ENCODE measurements around the gene ANKRD11. TPM values are rescaled to one million over a fixed set of nuclear protein-coding genes. Genes with fewer than 3 reads are reported as not detected.
A peak's percentile ranks its signal among the peaks of the same experiment; 100 is the strongest.
"Not testable (repeated sequence)": the region's sequence is repeated elsewhere in the genome, so short reads cannot be mapped to it uniquely, and the experiment has no call there.

ANKRD11 gene
- total RNA-seq, 1 donor from 2014 or later, result 63.8 TPM

- intact Hi-C loops (cut with micrococcal nuclease), result no loop called here
- peak overlapping the region; percentile 39 for H3K27ac ChIP-seq (replicated peaks)
These were observed 66.6 kb downstream of the ANKRD11 start for GRCh38 chr16:89423681-89424260.

GRCh38 chr16:89422905-89423630 lies 67.3 kb downstream of the ANKRD11 start:
- intact Hi-C loops (cut with micrococcal nuclease), result no loop called here
- H3K9me3 ChIP-seq (replicated peaks), result no peaks in the 10 kb centered on the region
- DNase-seq, result no peak
- no peaks in the 10 kb centered on the region for H3K36me3 ChIP-seq
- H3K4me1 ChIP-seq, result peaks cover 75% of the 10 kb centered on the region
- no peak overlapping the region for H3K4me3 ChIP-seq
- TF ChIP-seq CTCF (IDR thresholded peaks at IDR 0.05; ENCODE audit: borderline replicate concordance), result no peak
- H3K27me3 ChIP-seq (ENCODE audit: low read depth), result no peaks in the 10 kb centered on the region
- H3K27ac ChIP-seq (replicated peaks), result peak overlapping the region; percentile 39

More at GRCh38 chr16:89423681-89424260, 66.6 kb downstream of the ANKRD11 start:
- H3K4me3 ChIP-seq, result no peak overlapping the region
- no peaks in the 10 kb centered on the region for H3K9me3 ChIP-seq (replicated peaks)
- peak; percentile 4 for DNase-seq
- TF ChIP-seq CTCF (IDR thresholded peaks at IDR 0.05; ENCODE audit: borderline replicate concordance), result no peak
- H3K4me1 ChIP-seq, result peaks cover 68% of the 10 kb centered on the region
- no peaks in the 10 kb centered on the region for H3K27me3 ChIP-seq (ENCODE audit: low read depth)
- no peaks in the 10 kb centered on the region for H3K36me3 ChIP-seq

- no peaks in the 10 kb centered on the region for H3K27me3 ChIP-seq (ENCODE audit: low read depth)
- no peaks in the 10 kb centered on the region for H3K9me3 ChIP-seq (replicated peaks)
- H3K4me1 ChIP-seq, result peaks cover 80% of the 10 kb centered on the region
- no peak for TF ChIP-seq CTCF (IDR thresholded peaks at IDR 0.05; ENCODE audit: borderline replicate concordance)
- H3K27ac ChIP-seq (replicated peaks), result peak overlapping the region; percentile 39
- no peak for DNase-seq
- H3K4me3 ChIP-seq, result no peak overlapping the region
- no peaks in the 10 kb centered on the region for H3K36me3 ChIP-seq
- intact Hi-C loops (cut with micrococcal nuclease), result no loop called here
These were observed 67.8 kb downstream of the ANKRD11 start for GRCh38 chr16:89422527-89422904.

- intact Hi-C loops (cut with micrococcal nuclease); H3K27me3 ChIP-seq (ENCODE audit: low read depth); H3K36me3 ChIP-seq; H3K4me3 ChIP-seq; H3K27ac ChIP-seq (replicated peaks); H3K9me3 ChIP-seq (replicated peaks); DNase-seq: not testable (repeated sequence)
- H3K4me1 ChIP-seq, result peaks cover 92% of the 10 kb centered on the region
These were observed 69.1 kb downstream of the ANKRD11 start for GRCh38 chr16:89421300-89421699.

GRCh38 chr16:89420204-89420603 lies 70.2 kb downstream of the ANKRD11 start:
- Histone ChIP-seq H3K4me3 (no peak overlapping the region), H3K27ac (replicated peaks) (no peak overlapping the region), H3K36me3 (no peaks in the 10 kb centered on the region), H3K9me3 (replicated peaks) (no peaks in the 10 kb centered on the region), H3K27me3 (ENCODE audit: low read depth) (no peaks in the 10 kb centered on the region), H3K4me1 (peaks cover 87% of the 10 kb centered on the region)
- no peak for DNase-seq
- intact Hi-C loops (cut with micrococcal nuclease), result no loop called here
- TF ChIP-seq CTCF (IDR thresholded peaks at IDR 0.05; ENCODE audit: borderline replicate concordance), result no peak

GRCh38 chr16:89418352-89418751 lies 72.0 kb downstream of the ANKRD11 start:
- peaks cover 87% of the 10 kb centered on the region for H3K4me1 ChIP-seq
- H3K27ac ChIP-seq (replicated peaks), result no peak overlapping the region
- H3K27me3 ChIP-seq (ENCODE audit: low read depth), result no peaks in the 10 kb centered on the region
- intact Hi-C loops (cut with micrococcal nuclease), result no loop called here
- no peak for DNase-seq
- no peak overlapping the region for H3K4me3 ChIP-seq
- H3K9me3 ChIP-seq (replicated peaks), result no peaks in the 10 kb centered on the region
- TF ChIP-seq CTCF (IDR thresholded peaks at IDR 0.05; ENCODE audit: borderline replicate concordance), result no peak
- no peaks in the 10 kb centered on the region for H3K36me3 ChIP-seq
